Neural progenitor cell (in vitro differentiated cells): ENCODE results near the gene LCK. TPM values are rescaled to one million over a fixed set of nuclear protein-coding genes. Genes with fewer than 3 reads are reported as not detected.
A peak's percentile ranks its signal among the peaks of the same experiment; 100 is the strongest.
"Not testable (repeated sequence)": the region's sequence is repeated elsewhere in the genome, so short reads cannot be mapped to it uniquely, and the experiment has no call there.

Experiments used
- DNase-seq: peaks from one replicate; pipeline ENCODE4 v3.0.0-alpha.2; 2016; ENCODE audit warnings: low spot score
- H2AFZ ChIP-seq: fragments of 200-600 bp; sonication (generic); replicated peaks from 2 replicates; pipeline ENCODE4 v1.6.1; 2016; ENCODE audit warnings: antibody characterized with exemption
- H3F3A ChIP-seq: fragments of 200-600 bp; sonication (generic); 2 replicates; pipeline ENCODE4 v1.6.1; 2016; ENCODE audit warnings: antibody characterized with exemption, low read depth
- H3K27ac ChIP-seq: fragments of 200-600 bp; sonication (generic); 2 replicates; pipeline ENCODE4 v1.5.1; 2016; ENCODE audit warnings: mild to moderate bottlenecking
- H3K27me3 ChIP-seq: fragments of 200-600 bp; sonication (generic); 2 replicates; pipeline ENCODE4 v1.6.1; 2016; ENCODE audit warnings: mild to moderate bottlenecking, moderate library complexity
- H3K36me3 ChIP-seq: fragments of 200-600 bp; sonication (generic); 2 replicates; pipeline ENCODE4 v1.5.1; 2016
- H3K4me1 ChIP-seq: fragments of 200-600 bp; sonication (generic); 2 replicates; pipeline ENCODE4 v1.6.1; 2016; ENCODE audit warnings: mixed run types
- H3K4me2 ChIP-seq: fragments of 200-600 bp; sonication (generic); 2 replicates; pipeline ENCODE4 v1.6.1; 2016
- H3K4me3 ChIP-seq: fragments of 200-600 bp; sonication (generic); 2 replicates; pipeline ENCODE4 v1.5.1; 2016
- H3K79me2 ChIP-seq: fragments of 200-600 bp; sonication (generic); 2 replicates; pipeline ENCODE4 v1.6.1; 2016; ENCODE audit warnings: low read depth
- H3K9ac ChIP-seq: fragments of 200-600 bp; sonication (generic); 2 replicates; pipeline ENCODE4 v1.6.1; 2016
- H3K9me3 ChIP-seq: fragments of 200-600 bp; sonication (generic); 2 replicates; pipeline ENCODE4 v1.5.1; 2016; ENCODE audit warnings: low read depth
- H4K20me1 ChIP-seq: fragments of 200-600 bp; sonication (generic); 2 replicates; pipeline ENCODE4 v1.6.1; 2016; ENCODE audit warnings: low read depth
- H3K27ac Mint-ChIP-seq: 3 replicates; pipeline ENCODE4 v1.8.0; 2021; ENCODE audit warnings: mixed read lengths
- H3K27me3 Mint-ChIP-seq: 2 replicates; pipeline ENCODE4 v1.8.0; 2022; ENCODE audit warnings: low read depth, mild to moderate bottlenecking, inconsistent platforms, moderate library complexity, mixed read lengths; ENCODE audit not compliant: insufficient read depth
- H3K36me3 Mint-ChIP-seq: 3 replicates; pipeline ENCODE4 v1.8.0; 2021; ENCODE audit warnings: mixed read lengths
- H3K4me1 Mint-ChIP-seq: 3 replicates; pipeline ENCODE4 v1.8.0; 2021; ENCODE audit warnings: mixed read lengths
- H3K4me3 Mint-ChIP-seq: 3 replicates; pipeline ENCODE4 v1.8.0; 2021; ENCODE audit warnings: mild to moderate bottlenecking, moderate library complexity, mixed read lengths
- H3K9me3 Mint-ChIP-seq: 3 replicates; pipeline ENCODE4 v1.8.0; 2020; ENCODE audit warnings: mixed read lengths
- EZH2 ChIP-seq: fragments of 200-600 bp; sonication (generic); IDR thresholded peaks from 2 replicates; pipeline ENCODE4 v1.6.1; 2017; ENCODE audit warnings: antibody characterized with exemption, mild to moderate bottlenecking, moderate library complexity
- EZH2phosphoT487 ChIP-seq: fragments of 200-600 bp; sonication (generic); IDR thresholded peaks from 2 replicates; pipeline ENCODE4 v1.6.1; 2017; ENCODE audit warnings: antibody characterized with exemption
- total RNA-seq: library from RNA; depleted of rRNA; stranded (reverse); fragments of >200 nt; gene quantifications from 2 replicates; pipeline ENCODE4 v1.2.3, GENCODE V29; 2015; ENCODE audit warnings: low replicate concordance
- TF ChIP-seq, protein P1 (sequence below): fragments of 200-600 bp; sonication (generic); IDR thresholded peaks from 2 replicates; pipeline ENCODE4 v1.5.1; 2017; ENCODE audit warnings: antibody characterized with exemption, mild to moderate bottlenecking

Gene LCK
- total RNA-seq, 1 donor from 2014 or later: 0.32 TPM

DNA sequence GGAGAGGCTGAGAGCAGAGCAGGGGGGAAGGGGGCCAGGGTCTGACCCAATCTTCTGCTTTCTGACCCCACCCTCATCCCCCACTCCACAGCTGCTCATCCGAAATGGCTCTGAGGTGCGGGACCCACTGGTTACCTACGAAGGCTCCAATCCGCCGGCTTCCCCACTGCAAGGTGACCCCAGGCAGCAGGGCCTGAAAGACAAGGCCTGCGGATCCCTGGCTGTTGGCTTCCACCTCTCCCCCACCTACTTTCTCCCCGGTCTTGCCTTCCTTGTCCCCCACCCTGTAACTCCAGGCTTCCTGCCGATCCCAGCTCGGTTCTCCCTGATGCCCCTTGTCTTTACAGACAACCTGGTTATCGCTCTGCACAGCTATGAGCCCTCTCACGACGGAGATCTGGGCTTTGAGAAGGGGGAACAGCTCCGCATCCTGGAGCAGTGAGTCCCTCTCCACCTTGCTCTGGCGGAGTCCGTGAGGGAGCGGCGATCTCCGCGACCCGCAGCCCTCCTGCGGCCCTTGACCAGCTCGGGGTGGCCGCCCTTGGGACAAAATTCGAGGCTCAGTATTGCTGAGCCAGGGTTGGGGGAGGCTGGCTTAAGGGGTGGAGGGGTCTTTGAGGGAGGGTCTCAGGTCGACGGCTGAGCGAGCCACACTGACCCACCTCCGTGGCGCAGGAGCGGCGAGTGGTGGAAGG, 23.7 kb downstream of the LCK start:
- Histone ChIP-seq H3K4me1 (peaks cover 9% of the 10 kb centered on the region), H3K79me2 (no peaks in the 10 kb centered on the region), H3K9me3 (no peaks in the 10 kb centered on the region), H3K4me2 (no peak overlapping the region), H3K36me3 (no peaks in the 10 kb centered on the region), H3K9ac (no peak overlapping the region), H3K4me3 (no peak overlapping the region), H3K27ac (no peak overlapping the region), H3K27me3 (peaks cover 7% of the 10 kb centered on the region), H3F3A (no peaks in the 10 kb centered on the region), H4K20me1 (no peaks in the 10 kb centered on the region), H2AFZ (peak overlapping the region; percentile 24)
- Mint-ChIP-seq H3K9me3 (no peaks in the 10 kb centered on the region), H3K4me1 (peaks cover 21% of the 10 kb centered on the region), H3K27me3 (peaks cover 3% of the 10 kb centered on the region), H3K36me3 (no peaks in the 10 kb centered on the region), H3K27ac (no peak overlapping the region), H3K4me3 (no peak overlapping the region)
- TF ChIP-seq, protein P1, sequence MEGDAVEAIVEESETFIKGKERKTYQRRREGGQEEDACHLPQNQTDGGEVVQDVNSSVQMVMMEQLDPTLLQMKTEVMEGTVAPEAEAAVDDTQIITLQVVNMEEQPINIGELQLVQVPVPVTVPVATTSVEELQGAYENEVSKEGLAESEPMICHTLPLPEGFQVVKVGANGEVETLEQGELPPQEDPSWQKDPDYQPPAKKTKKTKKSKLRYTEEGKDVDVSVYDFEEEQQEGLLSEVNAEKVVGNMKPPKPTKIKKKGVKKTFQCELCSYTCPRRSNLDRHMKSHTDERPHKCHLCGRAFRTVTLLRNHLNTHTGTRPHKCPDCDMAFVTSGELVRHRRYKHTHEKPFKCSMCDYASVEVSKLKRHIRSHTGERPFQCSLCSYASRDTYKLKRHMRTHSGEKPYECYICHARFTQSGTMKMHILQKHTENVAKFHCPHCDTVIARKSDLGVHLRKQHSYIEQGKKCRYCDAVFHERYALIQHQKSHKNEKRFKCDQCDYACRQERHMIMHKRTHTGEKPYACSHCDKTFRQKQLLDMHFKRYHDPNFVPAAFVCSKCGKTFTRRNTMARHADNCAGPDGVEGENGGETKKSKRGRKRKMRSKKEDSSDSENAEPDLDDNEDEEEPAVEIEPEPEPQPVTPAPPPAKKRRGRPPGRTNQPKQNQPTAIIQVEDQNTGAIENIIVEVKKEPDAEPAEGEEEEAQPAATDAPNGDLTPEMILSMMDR: no peak
- TF ChIP-seq EZH2phosphoT487: no peak
- TF ChIP-seq EZH2: no peak
- no peak for DNase-seq

DNA sequence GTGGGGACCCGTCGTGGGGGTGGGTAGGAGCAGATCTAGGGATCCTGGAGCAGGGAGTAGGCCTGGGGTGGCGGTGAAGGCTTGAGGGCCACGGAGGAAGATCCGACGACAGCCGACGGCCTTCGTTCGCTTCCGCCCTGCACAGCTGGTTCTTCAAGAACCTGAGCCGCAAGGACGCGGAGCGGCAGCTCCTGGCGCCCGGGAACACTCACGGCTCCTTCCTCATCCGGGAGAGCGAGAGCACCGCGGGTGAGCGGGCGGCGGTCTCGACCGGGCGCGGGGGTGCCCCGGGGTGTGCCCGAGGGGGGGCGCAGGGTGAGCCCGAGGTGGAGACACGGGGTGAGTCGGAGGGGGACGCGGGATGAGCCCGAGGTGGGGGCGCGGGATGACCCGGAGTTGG, 24.4 kb downstream of the LCK start:
- H3K4me2 ChIP-seq: no peak overlapping the region
- H3K4me3 Mint-ChIP-seq: no peak overlapping the region
- no peak for TF ChIP-seq EZH2phosphoT487
- TF ChIP-seq, protein P1: no peak
- TF ChIP-seq EZH2: no peak

DNA sequence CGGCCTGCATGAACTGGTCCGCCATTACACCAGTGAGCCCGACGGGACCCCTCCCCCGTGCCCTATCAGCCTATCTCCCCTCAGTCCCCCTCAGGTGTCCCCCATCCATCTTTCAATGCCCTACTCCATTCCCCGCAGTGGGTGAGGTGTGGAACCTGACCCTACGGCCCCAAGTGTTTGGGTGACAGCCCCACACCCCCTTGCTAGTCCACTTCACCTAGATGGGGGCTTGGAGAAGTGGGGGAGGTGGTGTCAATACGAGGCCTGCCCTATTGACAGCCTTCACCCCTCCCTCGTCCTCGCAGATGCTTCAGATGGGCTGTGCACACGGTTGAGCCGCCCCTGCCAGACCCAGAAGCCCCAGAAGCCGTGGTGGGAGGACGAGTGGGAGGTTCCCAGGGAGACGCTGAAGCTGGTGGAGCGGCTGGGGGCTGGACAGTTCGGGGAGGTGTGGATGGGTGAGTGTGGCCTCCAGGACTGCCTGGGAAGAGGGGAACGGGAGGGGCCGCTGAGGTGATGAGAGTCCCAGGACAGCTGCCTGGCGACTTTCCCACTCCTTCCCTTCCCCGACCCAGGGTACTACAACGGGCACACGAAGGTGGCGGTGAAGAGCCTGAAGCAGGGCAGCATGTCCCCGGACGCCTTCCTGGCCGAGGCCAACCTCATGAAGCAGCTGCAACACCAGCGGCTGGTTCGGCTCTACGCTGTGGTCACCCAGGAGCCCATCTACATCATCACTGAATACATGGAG, 25.1 kb downstream of the LCK start:
- no peak overlapping the region for H3K27ac ChIP-seq
- no peaks in the 10 kb centered on the region for H3K9me3 ChIP-seq
- Mint-ChIP-seq H3K36me3 (no peaks in the 10 kb centered on the region), H3K27ac (no peak overlapping the region), H3K4me3 (no peak overlapping the region), H3K9me3 (no peaks in the 10 kb centered on the region), H3K27me3 (peaks cover 3% of the 10 kb centered on the region), H3K4me1 (peaks cover 21% of the 10 kb centered on the region)
- H3K4me3 ChIP-seq: no peak overlapping the region
- TF ChIP-seq EZH2 (no peak), EZH2phosphoT487 (no peak)
- TF ChIP-seq, protein P1: no peak
- no peaks in the 10 kb centered on the region for H3K79me2 ChIP-seq
- DNase-seq: no peak
- H2AFZ ChIP-seq: no peak overlapping the region
- H3K36me3 ChIP-seq: no peaks in the 10 kb centered on the region
- H3K9ac ChIP-seq: no peak overlapping the region
- no peaks in the 10 kb centered on the region for H4K20me1 ChIP-seq
- H3K4me1 ChIP-seq: peaks cover 9% of the 10 kb centered on the region
- H3K27me3 ChIP-seq: peaks cover 7% of the 10 kb centered on the region
- no peaks in the 10 kb centered on the region for H3F3A ChIP-seq
- H3K4me2 ChIP-seq: no peak overlapping the region

More for the DNA sequence above, 24.4 kb downstream of the LCK start:
- DNase-seq: no peak
- H3K36me3 Mint-ChIP-seq: no peaks in the 10 kb centered on the region
- H3K27ac Mint-ChIP-seq: no peak overlapping the region
- Histone ChIP-seq H3K79me2 (no peaks in the 10 kb centered on the region), H3K9me3 (no peaks in the 10 kb centered on the region), H2AFZ (no peak overlapping the region), H3K9ac (no peak overlapping the region), H3K27ac (no peak overlapping the region), H3K36me3 (no peaks in the 10 kb centered on the region), H4K20me1 (no peaks in the 10 kb centered on the region), H3K27me3 (peaks cover 7% of the 10 kb centered on the region), H3F3A (no peaks in the 10 kb centered on the region), H3K4me1 (peaks cover 9% of the 10 kb centered on the region), H3K4me3 (no peak overlapping the region)
- no peaks in the 10 kb centered on the region for H3K9me3 Mint-ChIP-seq
- peaks cover 21% of the 10 kb centered on the region for H3K4me1 Mint-ChIP-seq
- H3K27me3 Mint-ChIP-seq: peaks cover 3% of the 10 kb centered on the region

DNA sequence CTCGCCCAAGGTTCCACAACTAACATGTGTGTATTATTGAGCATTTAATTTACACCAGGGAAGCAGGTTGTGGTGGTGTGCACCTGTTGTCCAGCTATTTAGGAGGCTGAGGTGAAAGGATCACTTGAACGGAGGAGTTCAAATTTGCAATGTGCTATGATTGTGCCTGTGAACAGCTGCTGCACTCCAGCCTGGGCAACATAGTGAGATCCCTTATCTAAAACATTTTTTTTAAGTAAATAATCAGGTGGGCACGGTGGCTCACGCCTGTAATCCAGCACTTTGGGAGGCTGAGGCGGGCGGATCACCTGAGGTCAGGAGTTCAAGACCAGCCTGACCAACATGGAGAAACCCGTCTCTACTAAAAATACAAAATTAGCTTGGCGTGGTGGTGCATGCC, 33.7 kb downstream of the LCK start:
- H3K4me3 Mint-ChIP-seq, H3K27ac Mint-ChIP-seq, H3K9me3 Mint-ChIP-seq: not testable (repeated sequence)

More for the DNA sequence above, 33.7 kb downstream of the LCK start:
- H3K9ac ChIP-seq, H3K4me3 ChIP-seq, DNase-seq, H2AFZ ChIP-seq, H3K27ac ChIP-seq, H3K4me1 ChIP-seq, H3K4me1 Mint-ChIP-seq, H4K20me1 ChIP-seq, H3K27me3 Mint-ChIP-seq, H3K27me3 ChIP-seq, H3K4me2 ChIP-seq, H3K36me3 Mint-ChIP-seq, H3K36me3 ChIP-seq, H3F3A ChIP-seq, H3K9me3 ChIP-seq, H3K79me2 ChIP-seq: not testable (repeated sequence)
